Glomerular visceral epithelial cell (primary cell): ENCODE data around the gene FSCB.
"Not testable (repeated sequence)": the region's sequence is repeated elsewhere in the genome, so short reads cannot be mapped to it uniquely, and the experiment has no call there.

ENCODE experiments used
- DNase-seq: peaks from one replicate; pipeline ENCODE4 v3.0.0-alpha.2; 2016; ENCODE audit errors: extremely low spot score

Gene FSCB, protein sequence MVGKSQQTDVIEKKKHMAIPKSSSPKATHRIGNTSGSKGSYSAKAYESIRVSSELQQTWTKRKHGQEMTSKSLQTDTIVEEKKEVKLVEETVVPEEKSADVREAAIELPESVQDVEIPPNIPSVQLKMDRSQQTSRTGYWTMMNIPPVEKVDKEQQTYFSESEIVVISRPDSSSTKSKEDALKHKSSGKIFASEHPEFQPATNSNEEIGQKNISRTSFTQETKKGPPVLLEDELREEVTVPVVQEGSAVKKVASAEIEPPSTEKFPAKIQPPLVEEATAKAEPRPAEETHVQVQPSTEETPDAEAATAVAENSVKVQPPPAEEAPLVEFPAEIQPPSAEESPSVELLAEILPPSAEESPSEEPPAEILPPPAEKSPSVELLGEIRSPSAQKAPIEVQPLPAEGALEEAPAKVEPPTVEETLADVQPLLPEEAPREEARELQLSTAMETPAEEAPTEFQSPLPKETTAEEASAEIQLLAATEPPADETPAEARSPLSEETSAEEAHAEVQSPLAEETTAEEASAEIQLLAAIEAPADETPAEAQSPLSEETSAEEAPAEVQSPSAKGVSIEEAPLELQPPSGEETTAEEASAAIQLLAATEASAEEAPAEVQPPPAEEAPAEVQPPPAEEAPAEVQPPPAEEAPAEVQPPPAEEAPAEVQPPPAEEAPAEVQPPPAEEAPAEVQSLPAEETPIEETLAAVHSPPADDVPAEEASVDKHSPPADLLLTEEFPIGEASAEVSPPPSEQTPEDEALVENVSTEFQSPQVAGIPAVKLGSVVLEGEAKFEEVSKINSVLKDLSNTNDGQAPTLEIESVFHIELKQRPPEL

DNA sequence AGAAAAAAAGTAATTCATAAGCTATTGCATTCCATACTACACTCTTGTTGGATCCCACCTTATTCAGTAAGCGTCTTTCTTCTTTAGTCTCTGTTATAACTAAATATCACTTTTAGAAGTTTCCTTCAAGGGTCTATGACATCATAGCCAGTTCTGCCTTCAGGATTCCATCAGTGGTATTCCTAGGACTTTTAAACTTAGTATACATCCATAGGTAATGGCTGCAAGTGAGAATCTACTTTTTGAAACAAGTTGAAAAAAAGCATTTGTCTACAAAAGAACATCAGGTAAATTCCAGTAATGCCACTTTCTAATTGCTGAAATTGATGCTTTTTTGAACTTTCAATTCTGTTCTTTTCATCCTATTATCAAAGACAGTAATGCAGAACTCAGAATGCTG lies at the start of gene FSCB:
FSCB (minus strand) TSS at position 101 of the 400 bp plus-strand sequence. CDS start 296 bp downstream, outside the sequence.
- DNase-seq = no peak

DNA sequence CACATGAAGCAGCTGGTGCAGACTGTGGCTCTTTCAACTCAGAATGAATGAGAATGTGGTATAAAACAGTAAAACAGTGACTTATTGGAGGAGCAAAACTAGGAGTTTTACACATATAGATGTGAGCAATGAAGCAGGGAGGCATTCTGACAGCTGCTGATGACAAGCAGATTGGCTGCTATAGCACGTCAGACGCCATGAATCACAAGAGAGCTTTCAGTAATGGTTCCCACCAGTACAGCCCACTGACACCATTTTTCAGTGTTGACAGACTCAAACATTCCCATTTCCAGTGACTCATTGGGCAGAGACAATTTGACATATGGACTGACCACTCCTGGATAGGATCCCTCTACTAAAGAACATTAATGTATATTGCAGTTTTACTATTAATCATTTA lies 24.6 kb upstream of the FSCB start:
- no peak for DNase-seq

DNA sequence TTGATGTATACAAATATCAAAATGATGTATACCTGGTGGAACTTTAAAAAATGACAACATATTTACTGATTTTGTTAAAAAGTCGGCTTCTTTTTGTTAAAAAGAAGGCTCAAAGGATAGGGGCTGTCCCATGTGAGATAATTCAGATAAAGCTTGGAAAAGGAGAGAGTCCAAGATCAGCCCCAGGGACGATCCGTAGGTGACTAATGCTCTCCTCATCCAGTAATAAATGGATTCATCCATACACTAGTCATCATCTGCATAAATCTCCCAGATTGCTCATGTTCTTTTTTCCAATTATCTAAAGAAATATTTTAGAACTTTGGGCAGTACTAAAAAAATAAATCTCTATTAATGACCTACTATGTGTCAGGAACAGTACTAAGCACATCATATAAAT lies 23.4 kb upstream of the FSCB start:
- no peak for DNase-seq

DNA sequence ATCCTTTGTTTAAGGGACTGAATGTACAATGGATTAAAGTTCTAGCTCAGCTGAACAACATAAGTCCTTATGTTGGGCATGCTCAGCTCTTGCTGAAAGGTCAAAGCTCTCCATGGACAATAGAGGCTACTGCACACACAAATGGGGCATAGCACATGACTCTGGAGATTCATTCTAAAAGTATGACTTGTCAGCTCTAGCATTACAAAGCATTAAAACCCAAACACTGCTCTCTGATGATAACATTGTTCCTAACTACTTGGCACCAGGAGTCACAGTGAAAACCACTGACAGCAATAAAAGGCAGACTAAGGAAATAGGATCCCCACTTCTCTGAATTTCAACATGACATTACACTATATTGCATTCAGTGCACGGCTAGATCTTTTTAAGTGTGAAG lies 21.9 kb upstream of the FSCB start:
- no peak for DNase-seq

DNA sequence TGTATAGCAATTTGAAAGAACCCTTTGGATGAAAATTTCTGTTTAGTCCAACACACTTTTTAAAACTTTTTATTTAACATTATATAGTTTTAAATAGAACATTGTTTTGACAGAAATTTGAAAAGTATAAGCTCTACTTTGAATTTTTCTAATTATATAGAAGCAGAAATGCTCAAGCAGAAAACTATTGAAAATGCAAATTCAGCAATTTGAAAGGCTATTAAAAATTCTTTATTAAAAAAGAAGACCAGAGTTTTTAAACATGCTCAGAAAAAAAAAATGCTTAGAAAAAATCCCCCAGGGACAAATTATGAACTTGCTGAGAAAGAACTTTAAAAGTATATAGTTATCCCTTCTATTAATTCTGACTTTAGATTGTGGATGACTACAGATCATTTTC lies 21.1 kb upstream of the FSCB start:
- DNase-seq = no peak

DNA sequence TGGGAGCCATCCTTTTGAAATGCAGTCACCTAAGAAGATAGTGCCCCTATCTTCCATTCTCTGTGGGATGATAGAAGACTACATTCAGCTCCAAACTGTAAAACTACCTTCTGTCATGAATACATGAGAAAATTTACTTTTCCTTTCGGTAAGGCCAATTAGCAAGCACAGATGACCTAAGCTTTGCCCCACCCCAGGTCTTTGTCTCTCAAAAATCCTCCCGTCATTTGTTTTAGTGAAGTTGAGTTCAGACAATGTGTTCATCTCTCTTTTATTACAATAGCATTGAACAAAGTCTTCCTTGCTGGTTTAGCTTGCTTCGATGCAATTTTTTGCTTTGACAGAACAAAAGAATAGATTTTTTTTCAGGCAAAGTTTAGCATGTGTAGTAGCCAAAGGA lies 18.2 kb upstream of the FSCB start:
- DNase-seq = no peak

DNA sequence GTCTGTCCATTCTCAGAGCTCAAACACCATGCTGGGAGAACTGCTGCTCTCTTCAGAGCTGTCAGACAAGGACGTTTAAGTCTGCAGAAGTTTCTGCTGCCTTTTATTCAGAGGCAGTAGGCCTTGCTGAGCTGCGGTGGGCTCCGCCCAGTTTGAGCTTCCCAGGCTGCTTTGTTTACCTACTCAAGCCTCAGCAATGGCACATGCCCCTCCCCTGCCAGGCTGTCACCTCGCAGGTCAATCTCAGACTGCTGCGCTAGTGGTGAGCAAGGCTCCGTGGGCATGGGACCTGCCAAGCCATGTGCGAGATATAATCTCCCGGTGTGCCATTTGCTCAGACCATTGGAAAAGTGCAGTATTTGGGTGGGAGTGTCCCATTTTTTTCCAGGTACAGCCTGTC lies 8.6 kb upstream of the FSCB start:
- not testable (repeated sequence) for DNase-seq

DNA sequence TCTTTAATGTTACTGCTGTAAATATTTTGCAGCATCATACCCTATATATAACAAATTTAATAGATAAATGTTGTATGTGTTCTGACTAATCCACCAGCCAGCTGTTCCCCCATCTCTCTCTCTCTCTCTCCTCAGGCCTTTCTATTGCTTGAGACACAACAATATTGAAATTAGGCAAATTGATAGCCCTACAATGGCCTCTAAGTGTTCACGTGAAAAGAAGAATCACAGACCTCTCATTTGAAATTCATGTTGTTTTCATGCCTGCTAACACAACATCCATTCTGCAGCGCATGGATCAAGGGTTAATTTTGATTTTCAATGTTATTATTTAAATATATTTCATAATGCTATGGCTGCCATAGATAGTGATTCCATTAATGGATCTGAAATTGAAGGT lies 1.8 kb upstream of the FSCB start:
- DNase-seq = no peak

DNA sequence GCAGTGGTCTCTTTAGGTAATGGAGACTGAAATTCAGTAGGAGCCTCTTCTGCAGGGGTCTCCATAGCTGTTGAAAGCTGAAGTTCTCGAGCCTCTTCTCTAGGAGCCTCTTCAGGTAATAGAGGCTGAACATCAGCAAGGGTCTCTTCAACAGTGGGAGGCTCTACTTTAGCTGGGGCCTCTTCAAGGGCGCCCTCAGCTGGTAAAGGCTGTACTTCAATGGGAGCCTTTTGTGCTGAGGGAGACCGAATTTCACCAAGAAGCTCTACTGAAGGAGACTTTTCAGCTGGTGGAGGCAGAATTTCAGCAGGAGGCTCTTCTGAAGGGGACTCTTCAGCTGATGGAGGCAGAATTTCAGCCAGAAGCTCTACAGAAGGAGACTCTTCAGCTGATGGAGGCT lies 1.5 kb downstream of the FSCB start:
- DNase-seq = no peak

DNA sequence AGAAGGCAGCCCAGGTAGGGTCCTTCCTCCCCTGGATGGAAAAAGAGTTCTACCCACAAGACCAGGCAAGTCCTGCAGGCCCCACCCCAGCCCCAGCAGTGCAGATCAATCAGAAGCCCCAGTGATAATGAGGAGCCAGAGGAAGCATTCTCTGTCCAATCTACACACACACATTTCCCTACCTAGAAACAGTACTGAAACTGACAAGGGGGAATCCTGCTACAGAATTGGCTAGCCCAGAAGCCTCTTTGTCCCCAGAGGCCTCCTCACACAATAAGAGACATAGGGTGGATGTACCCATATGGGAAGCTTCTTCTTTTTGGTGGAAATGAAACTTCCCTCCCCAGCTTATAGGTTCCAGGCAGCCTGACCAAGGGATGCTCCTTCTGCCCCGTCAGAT lies 9.9 kb downstream of the FSCB start:
- no peak for DNase-seq

DNA sequence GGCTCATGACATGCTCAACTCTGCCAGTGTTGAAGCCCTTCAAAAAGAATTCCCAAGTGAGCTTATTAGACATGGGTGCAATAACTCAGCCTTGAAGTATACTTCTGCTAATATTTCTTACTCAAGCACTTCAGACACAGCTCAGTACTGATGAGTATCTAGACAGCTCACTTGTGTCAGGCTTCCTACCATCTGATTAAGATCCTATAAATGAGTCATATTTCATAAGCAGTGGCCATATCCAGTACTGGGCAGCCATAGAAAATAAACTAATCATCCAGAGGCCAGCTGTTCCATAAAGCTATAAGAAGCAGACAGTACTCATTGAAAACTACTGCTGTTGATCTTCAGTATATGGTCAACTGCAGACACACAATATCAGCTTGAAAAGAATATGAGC lies 12.9 kb downstream of the FSCB start:
- no peak for DNase-seq

DNA sequence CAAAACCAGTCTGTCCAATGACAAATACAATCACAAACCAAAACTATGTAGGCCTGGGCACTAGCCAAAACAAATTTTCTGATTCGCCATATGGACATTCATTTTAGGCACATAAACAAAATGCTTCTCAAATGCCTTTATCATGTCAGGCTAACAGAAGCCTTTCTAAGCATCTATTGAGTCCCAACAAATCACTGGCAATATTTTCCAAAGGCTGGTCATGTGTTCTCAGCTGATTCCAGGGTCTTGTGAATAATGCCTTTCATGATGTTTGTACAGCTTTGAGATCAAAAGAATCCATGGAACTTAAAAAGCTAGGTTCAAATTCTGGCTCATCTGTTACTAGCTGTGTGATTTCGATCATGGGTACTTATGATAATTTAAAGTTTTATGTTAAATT lies 16.1 kb downstream of the FSCB start:
- no peak for DNase-seq

DNA sequence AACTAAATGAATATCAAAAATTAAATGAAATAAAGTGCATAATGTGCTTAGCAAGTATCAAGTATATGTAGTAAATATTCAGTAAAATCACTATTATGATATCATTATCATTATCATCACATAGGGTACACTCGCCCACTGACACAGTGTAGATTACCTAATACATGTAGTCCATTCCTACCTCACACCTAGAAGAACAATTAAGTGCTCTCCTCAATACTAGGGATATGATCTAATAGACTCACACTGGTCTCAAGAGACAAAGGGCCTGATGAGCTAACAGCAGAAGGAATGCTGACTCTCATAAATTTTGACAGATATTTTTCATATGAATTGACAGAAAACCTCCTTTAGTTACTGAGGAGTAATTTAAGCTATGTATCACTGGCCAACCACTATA lies 29.1 kb downstream of the FSCB start:
- no peak for DNase-seq

DNA sequence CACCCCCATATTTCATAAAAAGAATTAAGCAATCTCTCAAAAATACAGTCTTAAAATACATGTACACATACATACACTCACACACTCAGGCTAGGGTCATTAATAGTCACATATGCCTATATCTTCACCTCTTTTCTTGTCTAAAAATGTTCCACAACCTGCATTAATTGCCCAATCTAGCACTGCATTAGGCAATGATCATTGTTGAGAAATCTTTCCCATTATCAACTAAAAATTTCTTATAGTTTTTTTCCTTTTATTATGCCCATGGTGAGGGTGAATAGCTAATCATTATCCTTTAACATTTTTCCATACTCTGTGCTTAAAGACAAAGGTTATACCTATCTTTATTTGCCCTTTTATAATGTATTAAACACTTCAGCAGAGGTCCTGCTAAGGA lies 38.3 kb downstream of the FSCB start:
- no peak for DNase-seq

DNA sequence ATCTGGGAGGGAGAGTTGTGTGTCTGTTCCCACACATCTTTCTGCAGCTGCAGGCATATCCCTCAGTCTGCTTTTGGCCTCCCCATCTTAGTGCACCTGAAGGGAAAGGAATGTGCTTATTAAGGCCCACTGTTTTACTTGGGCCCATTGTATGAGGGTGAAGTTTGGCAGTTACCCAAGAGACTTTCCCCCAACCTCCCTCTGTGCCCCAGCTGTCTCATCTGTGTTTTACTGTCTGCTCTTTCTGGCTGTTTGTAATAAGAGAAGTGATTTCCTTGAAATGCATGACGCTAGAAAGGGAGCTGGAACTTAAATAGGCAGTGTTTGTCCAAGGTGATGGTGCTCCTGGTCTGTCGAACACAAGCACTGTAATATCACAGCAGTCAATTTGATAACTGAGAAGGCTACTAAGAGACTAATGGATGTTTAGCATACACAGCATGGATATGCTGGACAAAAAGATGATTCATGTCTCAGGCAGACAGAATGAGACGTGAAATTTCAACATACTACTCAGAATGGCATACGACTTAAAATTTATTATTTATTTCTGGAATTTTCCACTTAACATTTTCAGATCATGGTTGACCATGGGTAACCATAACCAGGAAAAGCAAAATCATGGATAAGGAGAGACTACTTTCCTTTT lies 43.6 kb downstream of the FSCB start:
- DNase-seq = peak; percentile 15

DNA sequence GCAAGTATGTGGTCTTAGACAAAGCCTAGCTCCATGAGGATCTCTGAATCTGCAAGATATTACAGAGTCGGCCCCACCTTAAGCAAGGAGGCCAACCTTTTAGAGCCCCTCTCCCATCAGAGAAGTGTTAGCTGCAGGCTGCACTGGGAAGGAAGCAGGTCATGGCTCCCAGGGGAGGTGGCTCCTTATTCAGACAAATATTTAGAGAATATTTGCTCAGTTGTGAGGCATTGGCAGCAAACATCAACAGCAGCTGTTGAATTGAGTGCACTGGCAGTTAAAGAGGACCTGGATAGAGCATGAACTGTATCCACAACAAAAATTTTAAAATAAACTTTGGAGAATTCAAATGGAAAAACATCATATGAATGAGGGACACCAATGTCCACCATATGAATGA lies 44.7 kb downstream of the FSCB start:
- DNase-seq = no peak

DNA sequence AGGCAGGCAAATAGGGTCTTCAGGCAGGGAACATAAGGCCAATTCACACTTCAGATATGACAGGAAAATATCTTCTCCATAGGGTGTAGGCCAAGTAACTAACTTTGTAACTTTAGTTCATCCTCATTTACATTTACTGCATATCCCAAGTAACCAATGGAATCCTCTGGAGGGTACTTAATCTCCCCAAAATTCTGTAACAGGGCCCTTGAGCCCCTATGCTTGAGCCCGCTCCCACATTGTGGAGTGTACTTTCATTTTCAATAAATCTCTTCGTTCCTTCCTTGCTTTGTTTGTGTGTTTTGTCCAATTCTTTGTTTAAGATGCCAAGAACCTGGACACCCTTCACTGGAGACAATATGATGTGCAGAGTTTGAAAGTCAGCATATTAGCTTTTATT lies 45.3 kb downstream of the FSCB start:
- DNase-seq = no peak
